Endometrium (tissue), 2 donors: ENCODE measurements around the gene THAP6.
"Not testable (repeated sequence)": the region's sequence is repeated elsewhere in the genome, so short reads cannot be mapped to it uniquely, and the experiment has no call there.

ENCODE experiments used
- FAIRE-seq: peaks from 2 replicates; lab custom pipeline; 2012; peaks lifted over from hg19 to GRCh38; lab: Jason Lieb, UNC
- donor health status: control.
- donor health status: control.

Gene THAP6

GRCh38 chr4:75525910-75526309 is 11.6 kb downstream of the THAP6 start:
- no peak for FAIRE-seq

DNA sequence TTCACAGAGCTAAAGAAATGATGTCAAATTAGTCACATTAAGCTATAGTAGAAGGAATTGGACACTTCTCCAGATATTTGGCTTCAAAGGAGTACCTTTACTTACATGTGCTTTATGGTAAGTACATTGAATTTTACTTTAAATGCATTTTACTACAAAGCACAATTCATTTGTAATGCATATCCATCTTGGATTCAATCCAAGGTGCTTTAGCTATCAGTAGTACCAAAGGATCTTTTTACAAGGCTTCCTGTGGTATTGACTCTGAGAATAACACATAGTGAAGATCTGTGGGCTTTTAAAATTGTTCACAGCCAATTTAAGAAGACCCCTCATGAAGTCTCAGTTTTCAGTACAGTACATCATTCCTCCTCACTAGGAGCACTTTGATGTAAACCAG is 13.2 kb downstream of the THAP6 start:
- no peak for FAIRE-seq

DNA sequence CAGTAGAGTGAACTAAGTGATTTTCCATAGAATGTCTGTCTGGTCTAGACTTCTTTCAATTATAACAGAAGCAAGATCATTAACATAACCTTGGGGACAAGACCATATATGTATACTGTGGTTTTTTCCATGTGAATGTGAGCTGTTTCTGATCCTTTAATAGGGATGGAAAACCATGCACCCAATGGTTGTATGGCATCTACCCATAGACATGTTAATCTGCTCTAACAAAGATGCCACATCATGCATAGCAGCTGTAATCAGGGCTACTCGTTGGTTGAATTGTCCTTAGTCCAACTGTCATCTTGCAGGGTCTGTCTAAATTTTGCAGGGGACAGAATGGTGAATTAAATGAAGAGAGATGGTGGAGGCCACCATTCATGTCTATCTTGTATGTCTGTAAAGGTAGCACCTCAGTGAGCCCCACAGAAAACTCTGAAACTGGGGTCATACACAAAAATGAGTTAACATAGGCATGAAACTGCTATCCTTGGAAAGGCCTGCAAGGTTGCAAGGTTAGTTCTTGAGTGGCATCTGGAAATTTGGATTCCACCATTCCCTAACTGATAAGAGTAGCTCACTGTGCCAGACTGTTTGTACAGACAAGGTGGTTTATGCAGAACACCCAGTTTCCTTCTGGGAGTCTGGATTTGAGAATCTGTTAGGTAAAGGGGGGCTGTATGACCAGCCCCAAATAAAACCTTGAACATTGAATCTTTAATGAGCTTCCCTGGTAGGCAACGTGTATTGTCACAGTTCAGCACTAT is 16.5 kb downstream of the THAP6 start:
- FAIRE-seq = no peak

GRCh38 chr4:75531536-75532143 is 17.4 kb downstream of the THAP6 start:
- not testable (repeated sequence) for FAIRE-seq

DNA sequence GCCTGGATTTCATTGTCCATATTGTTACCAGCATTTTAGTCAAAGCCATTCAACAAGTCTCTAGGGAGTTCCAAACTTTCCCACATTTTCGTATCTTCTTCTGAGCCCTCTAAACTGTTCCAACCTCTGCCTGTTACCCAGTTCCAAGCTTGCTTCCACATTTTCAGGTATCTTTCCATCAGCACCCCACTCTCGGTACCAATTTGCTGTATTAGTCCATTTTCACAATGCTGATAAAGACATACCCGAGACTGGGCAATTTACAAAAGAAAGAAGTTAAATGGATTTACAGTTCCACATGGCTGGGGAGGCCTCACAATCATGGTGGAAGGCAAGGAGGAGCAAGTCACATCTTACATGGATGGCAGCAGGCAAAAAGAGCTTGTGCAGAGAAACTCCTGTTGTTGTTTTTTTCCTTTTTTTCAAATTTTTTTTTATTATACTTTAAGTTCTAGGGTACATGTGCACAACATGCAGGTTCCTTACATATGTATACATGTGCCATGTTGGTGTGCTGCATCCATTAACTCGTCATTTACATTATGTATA is 19.1 kb downstream of the THAP6 start:
- FAIRE-seq = not testable (repeated sequence)

GRCh38 chr4:75533926-75534325 is 19.7 kb downstream of the THAP6 start:
- FAIRE-seq = not testable (repeated sequence)

- not testable (repeated sequence) for FAIRE-seq
These were observed 23.0 kb downstream of the THAP6 start for GRCh38 chr4:75537308-75537707.

DNA sequence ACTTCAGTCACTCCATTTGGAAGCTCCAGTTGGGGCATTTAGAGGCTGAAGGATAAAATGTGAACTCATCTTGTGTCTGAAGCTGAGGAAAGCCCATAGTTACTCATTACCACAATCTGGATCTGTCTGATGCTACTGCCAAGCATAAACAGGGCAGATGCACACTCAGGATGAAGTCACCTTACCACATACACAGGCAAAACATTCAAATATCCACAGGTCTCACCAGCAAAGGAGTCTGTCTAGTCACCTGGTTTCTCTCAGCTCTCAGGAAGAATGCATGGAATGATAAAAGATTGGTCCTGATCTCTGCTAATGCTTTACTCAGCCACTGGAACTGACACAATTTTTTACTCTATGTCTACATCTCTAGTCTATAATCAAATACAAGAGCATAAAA is 28.6 kb downstream of the THAP6 start:
- no peak for FAIRE-seq

- not testable (repeated sequence) for FAIRE-seq
These were observed 29.9 kb downstream of the THAP6 start for GRCh38 chr4:75544220-75544619.

GRCh38 chr4:75544870-75545269 is 30.6 kb downstream of the THAP6 start:
- no peak for FAIRE-seq

DNA sequence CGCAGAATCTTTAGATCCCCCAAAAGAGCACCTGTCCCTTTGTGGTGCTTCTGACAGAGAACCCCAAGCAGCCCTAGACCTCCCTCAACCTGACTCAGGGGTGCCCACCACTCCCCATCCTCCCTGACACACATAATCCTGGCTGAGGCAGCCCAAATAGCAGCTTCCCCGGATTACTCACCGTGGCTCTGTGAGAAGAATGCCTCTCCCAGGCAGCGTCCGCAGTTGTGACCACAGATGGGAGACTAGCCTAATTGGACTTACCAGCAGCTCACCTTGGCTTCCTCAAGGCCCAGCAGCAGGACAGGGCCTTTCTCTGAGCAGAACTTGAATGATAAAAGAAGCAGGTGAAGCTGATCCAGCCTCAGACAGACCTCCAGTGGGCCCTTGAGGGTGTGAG is 31.3 kb downstream of the THAP6 start:
- FAIRE-seq = no peak

DNA sequence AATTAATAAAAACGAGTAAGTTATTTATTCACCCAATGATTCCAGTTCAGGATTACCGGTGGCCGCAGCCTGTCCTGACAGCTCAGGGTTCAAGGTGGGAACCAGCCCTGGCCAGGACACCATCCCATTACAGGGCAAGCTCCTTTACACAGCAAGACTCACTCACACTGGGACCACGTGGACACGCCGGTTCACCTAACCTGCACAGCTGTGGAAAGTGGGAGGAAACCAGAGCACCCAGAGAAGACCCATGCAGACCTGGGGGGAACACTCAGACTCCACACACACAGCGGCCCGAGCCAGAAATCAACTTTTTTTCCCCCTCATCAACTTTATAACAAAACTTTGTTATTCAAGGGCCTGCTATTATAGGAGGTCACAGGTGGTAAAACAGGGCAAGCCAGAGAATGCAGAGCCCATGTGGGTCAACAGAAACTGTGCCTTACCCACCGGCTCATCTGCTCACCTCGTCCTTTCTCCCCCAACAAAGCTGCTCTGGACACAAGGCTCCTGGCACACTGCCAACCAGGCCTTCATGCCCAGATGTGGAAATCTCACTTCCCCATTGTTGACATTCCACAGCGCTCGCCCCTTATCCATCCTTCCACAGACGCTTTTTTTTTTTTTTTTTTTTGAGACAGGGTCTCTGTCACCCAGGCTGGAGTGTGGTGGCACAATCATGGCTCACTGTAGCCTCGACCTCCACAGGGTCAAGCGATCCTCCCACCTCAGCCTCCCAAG is 33.5 kb downstream of the THAP6 start:
- FAIRE-seq = no peak

DNA sequence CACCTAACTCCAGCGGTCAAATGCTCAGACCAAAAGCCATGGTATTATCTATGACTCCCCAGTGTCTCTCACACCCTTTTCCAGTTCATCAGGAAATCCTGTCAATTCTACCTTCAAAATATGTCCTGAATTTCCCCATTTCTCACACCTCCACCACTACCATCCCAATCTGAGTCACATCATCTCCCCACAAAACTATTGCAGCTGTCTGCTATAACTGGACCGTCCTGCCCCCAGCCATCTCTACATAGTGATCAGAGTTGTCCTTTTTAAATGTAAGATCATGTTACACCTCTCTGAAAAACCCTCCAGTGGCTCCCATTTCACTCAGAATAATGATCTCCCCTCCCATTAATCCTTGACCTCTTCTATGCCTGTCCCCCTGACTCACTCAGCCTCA is 34.7 kb downstream of the THAP6 start:
- no peak for FAIRE-seq

DNA sequence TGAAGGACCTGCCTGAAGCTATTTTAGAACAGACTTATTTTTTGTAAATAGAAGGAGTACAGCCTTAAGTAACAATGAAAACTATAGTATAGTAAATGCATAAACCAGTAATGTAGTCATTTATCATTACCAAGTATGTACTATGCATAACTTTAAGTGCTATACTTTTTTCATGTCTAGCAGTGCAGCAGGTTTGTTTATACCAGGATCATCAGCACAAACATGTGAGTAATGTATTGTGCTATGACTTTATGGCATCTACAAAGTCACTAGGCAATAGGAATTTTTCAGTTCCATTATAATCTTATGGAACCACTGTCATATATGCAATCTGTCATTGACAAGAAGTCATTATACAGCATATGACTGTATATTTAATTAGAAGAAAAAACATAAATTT is 38.2 kb downstream of the THAP6 start:
- no peak for FAIRE-seq

DNA sequence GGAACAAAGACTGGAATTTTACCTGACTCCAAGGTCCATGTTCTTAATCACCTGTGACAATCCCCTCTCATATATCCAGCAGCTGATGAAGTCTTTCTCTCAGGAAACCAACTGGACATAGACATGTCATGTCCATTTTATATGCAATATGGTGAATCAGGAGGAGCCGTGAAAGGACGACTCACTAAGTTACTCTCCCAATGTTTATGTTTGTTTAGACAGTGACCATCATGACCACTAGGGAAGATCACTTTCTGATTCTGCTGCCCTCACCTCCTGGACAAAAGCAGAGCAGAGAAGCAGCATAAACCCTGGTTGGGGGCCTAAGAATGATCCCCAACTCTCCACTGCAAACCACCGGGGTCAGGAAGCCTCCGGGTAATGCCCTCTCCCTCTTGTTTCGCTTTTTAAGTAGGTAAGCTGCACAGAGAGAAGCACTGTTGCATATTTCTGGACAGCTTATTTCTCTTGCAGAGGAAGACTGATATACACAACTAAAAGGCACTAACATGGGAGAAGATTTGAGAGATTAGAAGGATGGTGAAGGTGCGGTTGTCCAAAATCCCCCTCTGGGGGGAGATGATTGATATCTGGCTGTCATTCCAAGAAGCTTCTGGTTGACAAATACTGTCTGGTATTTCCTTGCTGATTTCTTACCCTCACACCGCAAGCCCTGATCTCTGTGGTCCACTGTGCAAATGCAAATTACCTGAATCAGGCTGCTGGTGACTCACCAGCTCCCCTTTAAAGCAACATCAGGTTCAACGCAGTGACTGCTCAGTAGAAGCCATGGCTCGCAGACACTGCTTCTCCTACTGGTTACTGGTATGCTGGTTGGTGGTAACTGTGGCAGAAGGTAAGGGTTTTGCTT is 41.3 kb downstream of the THAP6 start, which contains the start of gene ODAPH:
TSS of gene ODAPH (plus strand) at position 773 of the 871 bp plus-strand sequence. CDS start at position 790, 17 bp downstream.
- FAIRE-seq = no peak

DNA sequence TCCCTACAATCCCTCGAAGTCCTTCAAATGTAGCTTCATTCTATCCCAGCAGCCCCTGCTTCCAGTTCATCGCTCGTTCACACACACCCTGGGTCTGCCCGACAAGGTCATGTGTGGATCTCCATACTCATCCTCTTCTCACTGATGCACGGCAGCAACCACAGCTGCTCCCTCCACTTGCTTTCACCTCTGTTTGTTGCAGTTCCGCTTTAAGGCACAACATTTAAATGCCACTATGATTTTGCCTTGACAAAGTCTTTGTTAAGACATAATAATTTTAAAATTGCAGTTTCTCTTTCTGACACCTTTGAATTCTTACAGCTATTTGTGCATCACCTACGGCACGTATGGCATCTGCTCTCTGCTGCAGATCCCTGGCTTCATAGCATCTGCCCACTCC is 43.4 kb downstream of the THAP6 start:
- no peak for FAIRE-seq

- FAIRE-seq = no peak
These were observed 47.5 kb downstream of the THAP6 start for GRCh38 chr4:75561789-75562188.

GRCh38 chr4:75564023-75564422 is 49.8 kb downstream of the THAP6 start:
- FAIRE-seq = no peak

DNA sequence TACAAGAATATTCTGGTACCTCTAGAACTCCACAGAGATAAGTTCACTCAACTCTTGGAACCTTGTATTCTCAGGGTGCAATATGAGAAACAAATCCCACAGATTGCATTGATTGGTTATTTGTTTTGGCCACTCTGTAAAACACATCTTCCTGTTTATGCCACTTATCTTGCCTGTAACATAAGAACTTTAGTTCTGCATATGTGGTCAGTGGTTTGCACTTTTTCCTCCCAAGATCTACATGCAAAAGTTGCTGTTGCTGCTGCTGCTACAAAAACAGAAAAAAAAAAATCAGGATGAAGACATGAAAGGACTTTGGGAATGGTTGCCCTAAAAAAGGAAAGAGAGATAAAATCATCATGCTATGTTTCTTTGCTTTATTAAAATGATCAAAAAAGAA is 51.2 kb downstream of the THAP6 start:
- FAIRE-seq = no peak

DNA sequence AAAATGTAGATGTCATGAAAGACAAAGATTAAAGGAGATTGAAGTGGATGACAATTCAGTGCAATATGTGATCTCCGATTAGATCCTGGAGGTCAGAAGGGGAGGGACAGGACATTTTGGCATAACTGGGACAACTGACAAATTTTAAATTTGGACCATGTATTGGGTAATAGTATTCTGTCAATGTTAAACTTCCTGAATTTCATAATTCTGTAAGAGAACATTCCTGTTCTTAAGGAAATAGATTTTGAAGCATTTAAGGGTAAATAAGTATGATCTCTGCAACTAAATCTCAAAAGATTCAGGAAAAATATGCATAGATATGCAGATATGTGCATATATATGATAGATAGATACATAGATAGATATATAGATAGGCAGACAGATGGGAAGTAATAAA is 52.6 kb downstream of the THAP6 start:
- no peak for FAIRE-seq

- no peak for FAIRE-seq
These were observed 53.5 kb downstream of the THAP6 start for GRCh38 chr4:75567725-75568124.
